H1 (cell line): ENCODE results near the gene PKDREJ. TPM values are rescaled to one million over a fixed set of nuclear protein-coding genes. Genes with fewer than 3 reads are reported as not detected.

Experiments
- CTCF ChIA-PET: fragments of 300-600 bp; sonication (Branson Sonifier 250); formaldehyde crosslinking; loops from one replicate; lab custom pipeline; 2021; ENCODE audit not compliant: partially characterized antibody; lab: Charles Lee
- POLR2A ChIA-PET: fragments of 300-600 bp; sonication (Branson Sonifier 250); formaldehyde crosslinking; loops from one replicate; lab custom pipeline; 2021; ENCODE audit warnings: inconsistent platforms; ENCODE audit not compliant: partially characterized antibody; lab: Charles Lee
- DNase-seq, 2 experiments: peaks; one replicate each; pipeline versions ENCODE4 v3.0.0 to v3.0.0-alpha.2; 2010 to 2022; ENCODE audit warnings: low spot score in 2 of 2, low read depth in 1 of 2, mixed read lengths in 1 of 2
- FAIRE-seq: peaks from 2 replicates; lab custom pipeline; 2011; peaks lifted over from hg19 to GRCh38; lab: Jason Lieb, UNC
- H2AFZ ChIP-seq: 2 replicates; pipeline ENCODE4 v1.8.1; 2012; ENCODE audit warnings: low read length, inconsistent platforms
- H2AK5ac ChIP-seq: 2 replicates; pipeline ENCODE4 v1.6.1; 2013; ENCODE audit warnings: low read depth, low read length
- H2BK120ac ChIP-seq: replicated peaks from 2 replicates; pipeline ENCODE3; 2013; ENCODE audit warnings: low read depth, low read length, inconsistent platforms
- H2BK12ac ChIP-seq: 2 replicates; pipeline ENCODE4 v1.6.1; 2013; ENCODE audit warnings: low read depth, low read length
- H2BK15ac ChIP-seq: 2 replicates; pipeline ENCODE4 v1.6.1; 2013; ENCODE audit warnings: low read length
- H2BK20ac ChIP-seq: 2 replicates; pipeline ENCODE4 v1.6.1; 2013; ENCODE audit warnings: low read length
- H2BK5ac ChIP-seq: 2 replicates; pipeline ENCODE4 v1.6.1; 2013; ENCODE audit warnings: low read depth, low read length
- H3K14ac ChIP-seq: 2 replicates; pipeline ENCODE4 v1.6.1; 2013; ENCODE audit warnings: inconsistent platforms; ENCODE audit not compliant: insufficient read length
- H3K18ac ChIP-seq: 2 replicates; pipeline ENCODE4 v1.6.1; 2013; ENCODE audit warnings: low read length; ENCODE audit errors: extremely low read depth
- H3K23ac ChIP-seq: 2 replicates; pipeline ENCODE4 v1.6.1; 2013; ENCODE audit warnings: inconsistent platforms; ENCODE audit not compliant: insufficient read length
- H3K23me2 ChIP-seq: 2 replicates; pipeline ENCODE4 v1.6.1; 2013; ENCODE audit warnings: low read depth, low read length
- H3K27ac ChIP-seq: 2 replicates; pipeline ENCODE4 v1.6.1; 2011; ENCODE audit warnings: low read depth, low read length, inconsistent platforms
- H3K27me3 ChIP-seq, 4 experiments: replicated peaks in 1 of 4; 1 replicate in 1 of 4; 2 replicates in 3 of 4; pipeline versions ENCODE4 v1.6.1 to v1.8.1; 2011 to 2013; ENCODE audit warnings: low read length in 3 of 4, mild to moderate bottlenecking in 3 of 4, inconsistent platforms in 2 of 4, mixed read lengths in 2 of 4, moderate library complexity in 1 of 4; ENCODE audit not compliant: control insufficient read depth in 3 of 4, insufficient read depth in 3 of 4; ENCODE audit errors: extremely low read depth in 1 of 4
- H3K36me3 ChIP-seq, 4 experiments: 2 replicates each; pipeline versions ENCODE4 v1.6.1 to v1.8.1; 2011 to 2013; ENCODE audit warnings: mild to moderate bottlenecking in 4 of 4, low read length in 3 of 4, moderate library complexity in 2 of 4, control low read depth in 1 of 4, inconsistent platforms in 1 of 4; ENCODE audit not compliant: insufficient read depth in 4 of 4, control insufficient read depth in 2 of 4
- H3K4ac ChIP-seq: replicated peaks from 2 replicates; pipeline ENCODE3; 2013; ENCODE audit warnings: low read length, low read depth, mixed read lengths, inconsistent platforms; ENCODE audit not compliant: insufficient read length
- H3K4me1 ChIP-seq, 4 experiments: replicated peaks in 1 of 4; 1 replicate in 1 of 4; 2 replicates in 3 of 4; pipeline versions ENCODE4 v1.6.1 to v1.8.1; 2011 to 2013; ENCODE audit warnings: low read length in 3 of 4, inconsistent platforms in 2 of 4, mixed read lengths in 1 of 4; ENCODE audit not compliant: insufficient read depth in 4 of 4, control insufficient read depth in 3 of 4
- H3K4me2 ChIP-seq, 2 experiments: 2 replicates each; pipeline versions ENCODE4 v1.6.1 to v1.8.1; 2011 to 2013; ENCODE audit warnings: low read depth in 2 of 2, low read length in 2 of 2, control low read depth in 1 of 2, inconsistent platforms in 1 of 2, mild to moderate bottlenecking in 1 of 2; ENCODE audit not compliant: insufficient read depth in 1 of 2
- H3K4me3 ChIP-seq, 4 experiments: fragments of 200-600, 300-600 bp in 1 of 4; sonication (generic), shearing (Covaris generic), sonication (Bioruptor Twin) in 1 of 4; 2 replicates each; pipeline versions ENCODE4 v1.5.1 to v1.8.1; 2011 to 2016; ENCODE audit warnings: low read length in 4 of 4, low read depth in 3 of 4, control low read depth in 2 of 4, inconsistent platforms in 2 of 4, mild to moderate bottlenecking in 2 of 4, mixed read lengths in 1 of 4, moderate library complexity in 1 of 4; ENCODE audit not compliant: insufficient read depth in 2 of 4; ENCODE audit errors: extremely low read depth in 1 of 4
- H3K56ac ChIP-seq: replicated peaks from 2 replicates; pipeline ENCODE3; 2013; ENCODE audit warnings: low read depth, mild to moderate bottlenecking, mixed read lengths, low read length, inconsistent platforms; ENCODE audit not compliant: insufficient read length
- H3K79me1 ChIP-seq: 2 replicates; pipeline ENCODE4 v1.6.1; 2013; ENCODE audit warnings: low read depth, low read length, control low read depth
- H3K79me2 ChIP-seq, 2 experiments: 2 replicates each; pipeline versions ENCODE4 v1.6.1 to v1.8.1; 2012 to 2013; ENCODE audit warnings: low read length in 2 of 2, mild to moderate bottlenecking in 2 of 2, inconsistent platforms in 1 of 2; ENCODE audit not compliant: insufficient read depth in 2 of 2, control insufficient read depth in 1 of 2
- H3K9ac ChIP-seq, 4 experiments: replicated peaks in 1 of 4; 1 replicate in 1 of 4; 2 replicates in 3 of 4; pipeline versions ENCODE4 v1.6.1 to v1.8.1; 2011 to 2013; ENCODE audit warnings: low read depth in 3 of 4, low read length in 3 of 4, control low read depth in 2 of 4, mild to moderate bottlenecking in 2 of 4, moderate library complexity in 2 of 4, inconsistent platforms in 1 of 4; ENCODE audit errors: extremely low read depth in 1 of 4
- H3K9me3 ChIP-seq, 2 experiments: 2 replicates each; pipeline versions ENCODE4 v1.6.1 to v1.8.1; 2012 to 2013; ENCODE audit warnings: mild to moderate bottlenecking in 2 of 2, moderate library complexity in 2 of 2, control low read depth in 1 of 2, inconsistent platforms in 1 of 2, low read depth in 1 of 2, low read length in 1 of 2, mixed read lengths in 1 of 2; ENCODE audit not compliant: insufficient read depth in 2 of 2
- H4K20me1 ChIP-seq, 2 experiments: replicated peaks in 1 of 2; 2 replicates each; pipeline versions ENCODE3 to v1.8.1; 2011 to 2013; ENCODE audit warnings: inconsistent platforms in 2 of 2, low read length in 2 of 2, mild to moderate bottlenecking in 1 of 2; ENCODE audit not compliant: insufficient read depth in 2 of 2, control insufficient read depth in 1 of 2
- H4K5ac ChIP-seq: 2 replicates; pipeline ENCODE4 v1.6.1; 2013; ENCODE audit warnings: low read length, low read depth, mixed read lengths, inconsistent platforms; ENCODE audit not compliant: insufficient read length
- H4K8ac ChIP-seq: 2 replicates; pipeline ENCODE4 v1.8.0; 2013; ENCODE audit warnings: mild to moderate bottlenecking, moderate library complexity, low read length, inconsistent platforms; ENCODE audit not compliant: insufficient read depth; ENCODE audit errors: extremely low read depth
- H4K91ac ChIP-seq: replicated peaks from 2 replicates; pipeline ENCODE3; 2013; ENCODE audit warnings: low read length, mixed read lengths, inconsistent platforms; ENCODE audit not compliant: insufficient read length
- BACH1 ChIP-seq: IDR thresholded peaks from 2 replicates; pipeline ENCODE4 v1.6.1; 2012; ENCODE audit warnings: low read length, improper control_type of control experiment
- EGR1 ChIP-seq: IDR thresholded peaks from 2 replicates; pipeline ENCODE4 v1.6.1; 2011; ENCODE audit warnings: low read depth, low read length, borderline replicate concordance
- KDM4A ChIP-seq: IDR thresholded peaks from one replicate; pipeline ENCODE4 v1.7.1; 2012; ENCODE audit warnings: low read depth, mild to moderate bottlenecking, moderate library complexity, low read length, inconsistent platforms; ENCODE audit not compliant: severe bottlenecking
- RXRA ChIP-seq: IDR thresholded peaks from 2 replicates; pipeline ENCODE4 v1.6.1; 2011; ENCODE audit warnings: low read depth, mild to moderate bottlenecking, low read length, moderate library complexity; ENCODE audit not compliant: insufficient read depth
- SIN3A ChIP-seq, 2 experiments: IDR thresholded peaks in 1 of 2; conservative IDR thresholded peaks in 1 of 2; 2 replicates each; pipeline ENCODE4 v1.6.1; 2011 to 2012; ENCODE audit warnings: low read length in 2 of 2, improper control_type of control experiment in 1 of 2, low read depth in 1 of 2, mild to moderate bottlenecking in 1 of 2
- SP2 ChIP-seq: IDR thresholded peaks from 2 replicates; pipeline ENCODE4 v1.6.1; 2012; ENCODE audit warnings: mild to moderate bottlenecking, low read length, inconsistent platforms
- SUZ12 ChIP-seq: fragments of 200-600 bp; sonication (generic); IDR thresholded peaks from 2 replicates; pipeline ENCODE4 v1.6.1; 2012; ENCODE audit warnings: mild to moderate bottlenecking, inconsistent platforms, low read length, moderate library complexity, mixed read lengths
- TAF1 ChIP-seq: IDR thresholded peaks from 2 replicates; pipeline ENCODE4 v1.6.1; 2011; ENCODE audit warnings: mild to moderate bottlenecking, low read depth, low read length
- TAF7 ChIP-seq: optimal IDR thresholded peaks from 2 replicates; pipeline ENCODE3; 2011; ENCODE audit warnings: low read depth, mild to moderate bottlenecking, inconsistent platforms, low read length, moderate library complexity, borderline replicate concordance
- YY1 ChIP-seq: IDR thresholded peaks from 2 replicates; pipeline ENCODE4 v1.6.1; 2011; ENCODE audit warnings: low read depth, mild to moderate bottlenecking, low read length
- ZNF274 ChIP-seq: IDR thresholded peaks from 2 replicates; pipeline ENCODE4 v1.7.0; 2012; ENCODE audit warnings: low read length, borderline replicate concordance; ENCODE audit errors: extremely low read depth
- WGBS, 2 experiments: shearing (Covaris generic) in 1 of 2; methylation state at CpG; one replicate each; pipeline versions ENCODE4 v1.1.6 to v1.1.7; 2013 to 2015; ENCODE audit warnings: low lambda C conversion rate in 2 of 2, mixed read lengths in 2 of 2, inconsistent platforms in 1 of 2, low coverage in 1 of 2, missing lambda C conversion rate in 1 of 2; ENCODE audit not compliant: insufficient replicate concordance in 2 of 2, insufficient coverage in 1 of 2, insufficient read length in 1 of 2; ENCODE audit errors: extremely low coverage in 1 of 2, missing lambda C conversion rate in 1 of 2; 5-methylcytosine and 5-hydroxymethylcytosine counted together
- polyA plus RNA-seq, 7 experiments: library from polyadenylated mRNA; depleted of rRNA in 3 of 7; stranded (reverse) in 5 of 7; unstranded in 2 of 7; fragments of >200 nt in 5 of 7; fragments of 200-250 nt in 2 of 7; gene quantifications; 1 replicate in 5 of 7; 2 replicates in 1 of 7; 4 replicates in 1 of 7; pipeline versions ENCODE4 v1.2.1 to v1.2.3, GENCODE V29; 2011 to 2013; ENCODE audit warnings: missing spikeins in 2 of 7, mixed read lengths in 2 of 7
- total RNA-seq: library from RNA; stranded (reverse); fragmentation: NEBNext Ultra II Directional; extraction: Animal tissue kit (Norgen Biotek cat#: 25700); gene quantifications from 2 replicates; pipeline ENCODE4 v1.2.1, GENCODE V29; 2021

PKDREJ gene
- total and polyA plus RNA-seq, 2 of the 8 experiments (the other 6 are each of a cell fraction or from before 2014, with no cell fraction given), result 0.02 to 0.04 TPM

GRCh38 chr22:46262449-46263215, 511 bp downstream of the PKDREJ start:
- Histone ChIP-seq H4K20me1 (no peaks in the 10 kb centered on the region), H4K5ac (no peak overlapping the region), H2BK5ac (no peak overlapping the region), H3K14ac (no peak overlapping the region), H2BK20ac (no peak overlapping the region), H3K9ac (no peak overlapping the region), H4K91ac (no peak overlapping the region), H3K4me1 (no peaks in the 10 kb centered on the region; a peak in 1 of 7 replicates), H3K23me2 (no peaks in the 10 kb centered on the region; the same call in 1 of the 2 replicates), H2AK5ac (no peak overlapping the region), H3K4me3 (peak overlapping the region; percentile 18 to 52 (median 19); a peak in 6 of 8 replicates), H3K4me2 (peak overlapping the region; percentile 50 to 68), H2BK120ac (no peak overlapping the region), H3K79me1 (no peaks in the 10 kb centered on the region), H2BK15ac (no peak overlapping the region), H3K36me3 (no peaks in the 10 kb centered on the region), H3K79me2 (no peaks in the 10 kb centered on the region), H3K27me3 (peaks cover 18 to 57% (median 35%) of the 10 kb centered on the region in 4 experiments), H2BK12ac (no peak overlapping the region), H3K9me3 (peaks cover 5 to 12% of the 10 kb centered on the region in 2 experiments; a peak in 3 of 4 replicates), H3K27ac (no peak overlapping the region), H3K18ac (no peak overlapping the region; the same call in 1 of the 2 replicates), H3K56ac (no peak overlapping the region), H2AFZ (no peak overlapping the region), H3K23ac (no peak overlapping the region), H4K8ac (peak overlapping the region; percentile 20; the same call in 1 of the 2 replicates), H3K4ac (no peak overlapping the region)
- ChIA-PET POLR2A (interaction anchor here (0.7 to 2.9 kb wide), 5 partner anchors 10 to 72 kb away, joined by 3 to 13 read pairs (median 3); partner anchors contain the start of gene CDPF1), CTCF (interaction anchor here (0.7 to 2.0 kb wide), 13 partner anchors 12 to 131 kb away, joined by 3 to 8 read pairs (median 3); no protein-coding TSS in a partner anchor)
- DNase-seq (peak; percentile 46 to 90), FAIRE-seq (no peak)
- 13% methylated on average over 58 of the region's 109 CpGs; no CpG with 5 or more reads in 1 of the 2 experiments for whole genome bisulfite sequencing, 2 experiments
- TF ChIP-seq SUZ12 (peak; percentile 59; the same call in 1 of the 2 replicates), KDM4A (peak; percentile 44), RXRA (no peak), TAF7 (no peak), TAF1 (no peak), EGR1 (no peak), SIN3A (conservative IDR thresholded peaks at IDR 0.05 in 1 of 2, IDR thresholded peaks at IDR 0.05 in 1 of 2; ENCODE audit: low read depth in 1 of 2, low read length in 2 of 2) (peak in 1 of 2 experiments; percentile 68; a peak in 1 of 4 replicates), ZNF274 (no peak), SP2 (no peak), YY1 (peak; percentile 77; the same call in 1 of the 2 replicates), BACH1 (peak; percentile 54; the same call in 1 of the 2 replicates)
